B cell (primary cell): ENCODE results near the gene EHD2. TPM values are rescaled to one million over a fixed set of nuclear protein-coding genes. Genes with fewer than 3 reads are reported as not detected.

Source experiments
- ATAC-seq: fragments of 200-7000 bp; cut with Tn5 transposase; one replicate; pipeline ENCODE4 v1.10.0; 2021; ENCODE audit warnings: low read depth, mild to moderate bottlenecking, moderate number of reproducible peaks, moderate library complexity
- CTCF ChIA-PET: fragments of 350-600 bp; sonication (Branson Sonifier 250); formaldehyde crosslinking; loops from one replicate; lab custom pipeline; 2021; ENCODE audit warnings: antibody characterized with exemption, inconsistent platforms; lab: Charles Lee
- POLR2A ChIA-PET: fragments of 350-600 bp; sonication (Branson Sonifier 250); formaldehyde crosslinking; loops from one replicate; lab custom pipeline; 2021; ENCODE audit warnings: antibody characterized with exemption; lab: Charles Lee
- DNase-seq: peaks from one replicate; pipeline ENCODE4 v3.0.0; 2013
- H2AFZ ChIP-seq: 2 replicates; pipeline ENCODE4 v1.6.1; 2012; ENCODE audit warnings: mild to moderate bottlenecking, low read depth, low read length; ENCODE audit not compliant: insufficient read depth, poor library complexity, severe bottlenecking
- H3K27ac ChIP-seq, 2 donors: 1 replicate in 1 of 2; 2 replicates in 1 of 2; pipeline ENCODE4 v1.5.1; 2012 to 2013; ENCODE audit warnings: low read length in 2 of 2, mild to moderate bottlenecking in 2 of 2, moderate library complexity in 1 of 2
- H3K27me3 ChIP-seq, 4 experiments: fragments of 200-600 bp in 1 of 4; sonication (generic) in 1 of 4; replicated peaks in 1 of 4; 1 replicate in 2 of 4; 2 replicates in 2 of 4; pipeline versions ENCODE4 v1.6.1 to v1.7.0; 2013 to 2016; ENCODE audit warnings: low read length in 3 of 4, mild to moderate bottlenecking in 2 of 4, mixed read lengths in 1 of 4, moderate library complexity in 1 of 4; ENCODE audit not compliant: insufficient read depth in 4 of 4, control insufficient read depth in 3 of 4; ENCODE audit errors: control extremely low read depth in 1 of 4
- H3K36me3 ChIP-seq, 2 experiments: replicated peaks in 1 of 2; 1 replicate in 1 of 2; 2 replicates in 1 of 2; pipeline versions ENCODE4 v1.6.1 to v1.7.1; 2013; ENCODE audit warnings: low read length in 1 of 2; ENCODE audit not compliant: insufficient read depth in 2 of 2, control insufficient read depth in 1 of 2; ENCODE audit errors: control extremely low read depth in 1 of 2, extremely low read depth in 1 of 2
- H3K4me1 ChIP-seq, 2 donors: fragments of 200-600 bp in 1 of 2; sonication (generic) in 1 of 2; 1 replicate in 1 of 2; 2 replicates in 1 of 2; pipeline versions ENCODE4 v1.5.1 to v1.6.1; 2013 to 2017; ENCODE audit warnings: low read length in 2 of 2; ENCODE audit not compliant: control insufficient read depth in 2 of 2, insufficient read depth in 2 of 2
- H3K4me2 ChIP-seq: replicated peaks from 2 replicates; pipeline ENCODE3; 2012; ENCODE audit warnings: mild to moderate bottlenecking, low read depth, low read length; ENCODE audit not compliant: poor library complexity, severe bottlenecking
- H3K4me3 ChIP-seq, 5 experiments: fragments of 200-600 bp in 1 of 5; sonication (generic) in 1 of 5; 1 replicate in 3 of 5; 2 replicates in 2 of 5; pipeline versions ENCODE4 v1.5.1 to v1.7.0; 2011 to 2016; ENCODE audit warnings: low read length in 4 of 5, mild to moderate bottlenecking in 4 of 5, low read depth in 2 of 5, control low read depth in 1 of 5, moderate library complexity in 1 of 5; ENCODE audit not compliant: insufficient read depth in 1 of 5; ENCODE audit errors: control extremely low read depth in 1 of 5, extremely low read depth in 1 of 5
- H3K79me2 ChIP-seq: fragments of 200-600 bp; sonication (generic); one replicate; pipeline ENCODE4 v1.6.0; 2016; ENCODE audit warnings: low read length; ENCODE audit not compliant: control insufficient read depth, insufficient read depth
- H3K9ac ChIP-seq: fragments of 200-600 bp; sonication (generic); 2 replicates; pipeline ENCODE4 v1.6.1; 2017; ENCODE audit warnings: mild to moderate bottlenecking, low read length, moderate library complexity
- H3K9me3 ChIP-seq, 3 donors: one replicate each; pipeline versions ENCODE4 v1.6.1 to v1.7.1; 2013; ENCODE audit warnings: low read length in 2 of 3; ENCODE audit not compliant: control insufficient read depth in 2 of 3, insufficient read depth in 1 of 3; ENCODE audit errors: control extremely low read depth in 1 of 3
- H4K20me1 ChIP-seq: 2 replicates; pipeline ENCODE4 v1.6.0; 2012; ENCODE audit warnings: mild to moderate bottlenecking, low read length; ENCODE audit not compliant: insufficient read depth, control insufficient read depth, poor library complexity, severe bottlenecking
- H3K27ac Mint-ChIP-seq: one replicate; pipeline ENCODE4 v1.8.0; 2021; ENCODE audit warnings: mixed read lengths
- H3K27me3 Mint-ChIP-seq: one replicate; pipeline ENCODE4 v1.8.0; 2021; ENCODE audit warnings: mixed read lengths
- H3K4me1 Mint-ChIP-seq: one replicate; pipeline ENCODE4 v1.8.0; 2021; ENCODE audit warnings: mixed read lengths
- H3K4me3 Mint-ChIP-seq: one replicate; pipeline ENCODE4 v1.8.0; 2021; ENCODE audit warnings: mixed read lengths
- H3K9me3 Mint-ChIP-seq: one replicate; pipeline ENCODE4 v1.8.0; 2022; ENCODE audit warnings: mixed read lengths; ENCODE audit not compliant: insufficient read depth
- EZH2 ChIP-seq: IDR thresholded peaks from 2 replicates; pipeline ENCODE4 v1.6.1; 2012; ENCODE audit warnings: borderline replicate concordance, low read depth, mild to moderate bottlenecking, moderate library complexity, low read length; ENCODE audit not compliant: insufficient read depth, poor library complexity, severe bottlenecking
- WGBS: methylation state at CpG from one replicate; pipeline ENCODE4 v1.1.5; 2013; ENCODE audit warnings: missing lambda C conversion rate; ENCODE audit not compliant: insufficient coverage; 5-methylcytosine and 5-hydroxymethylcytosine counted together
- intact Hi-C: fragments of 100-400 bp; cut with micrococcal nuclease; formaldehyde crosslinking; loops from one replicate; pipeline ENCODE4 v1.10.0; 2022
- polyA plus RNA-seq: library from polyadenylated mRNA; depleted of rRNA; stranded (reverse); fragments of >200 nt; gene quantifications from 2 replicates; pipeline ENCODE4 v1.2.3, GENCODE V29; 2012
- total RNA-seq, 2 donors: library from RNA; stranded (reverse); fragments of 120-200 nt in 1 of 2; gene quantifications; 1 replicate in 1 of 2; 2 replicates in 1 of 2; pipeline versions ENCODE4 v1.2.3 to v1.2.4, GENCODE V29; 2013 to 2022
- TF ChIP-seq, protein P1 (sequence below): fragments of 200-600 bp; IDR thresholded peaks from one replicate; pipeline ENCODE4 v1.8.0; 2022; ENCODE audit warnings: antibody characterized with exemption, mild to moderate bottlenecking

EHD2 gene
- total and polyA plus RNA-seq, 2 donors (not counting 1 experiment from before 2014, with no cell fraction given), result not detected

DNA sequence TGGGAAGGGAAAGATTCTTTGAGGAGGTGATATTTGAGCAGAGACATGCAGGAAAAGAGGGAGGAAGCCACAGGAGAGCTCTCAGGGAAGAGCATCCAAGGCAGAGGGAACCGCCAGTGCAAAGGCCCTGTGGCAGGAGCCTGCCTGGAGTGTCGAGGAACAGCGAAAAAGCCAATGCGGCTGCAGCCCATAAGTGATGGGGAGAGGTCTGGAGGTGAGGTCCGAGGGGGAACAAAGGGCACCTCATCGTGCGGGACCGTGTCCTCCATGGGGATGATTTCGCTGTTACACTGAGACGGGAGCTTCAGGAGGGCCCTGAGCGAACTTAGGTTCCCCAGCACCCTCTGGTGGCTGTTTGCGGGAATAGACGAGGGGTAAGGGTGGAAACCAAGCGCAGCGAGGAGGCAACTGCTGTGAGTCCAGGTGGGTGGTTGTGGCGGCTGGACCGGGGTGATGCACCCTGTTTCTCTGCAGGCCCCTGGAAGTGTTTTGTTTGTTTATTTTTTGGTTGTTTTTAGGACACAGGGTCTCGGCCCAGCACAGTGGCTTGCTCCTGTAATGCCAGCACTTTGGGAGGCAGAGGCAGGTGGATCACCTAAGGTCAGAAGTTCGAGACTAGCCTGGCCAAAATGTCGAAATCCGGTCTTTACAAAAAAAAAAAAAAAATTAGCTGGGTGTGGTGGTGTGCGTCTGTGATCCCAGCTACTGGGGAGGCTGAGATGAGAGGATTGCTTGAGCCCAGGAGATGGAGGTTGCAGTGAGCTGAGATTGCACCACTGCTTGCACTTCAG is 5.9 kb upstream of the EHD2 start:
- intact Hi-C loops, result loop anchor here (1.0 to 2.0 kb wide), 2 partner anchors 35 to 271 kb away; no protein-coding TSS in a partner anchor
- Mint-ChIP-seq H3K27ac (no peak overlapping the region), H3K4me1 (no peaks in the 10 kb centered on the region), H3K4me3 (no peak overlapping the region), H3K9me3 (no peaks in the 10 kb centered on the region), H3K27me3 (peaks cover 16% of the 10 kb centered on the region)
- Histone ChIP-seq H3K4me3 (no peak overlapping the region), H3K9me3 (peaks cover 0 to 6% (median 0%) of the 10 kb centered on the region in 3 donors), H3K4me2 (no peak overlapping the region), H3K27ac (no peak overlapping the region), H4K20me1 (no peaks in the 10 kb centered on the region), H3K79me2 (no peaks in the 10 kb centered on the region), H3K4me1 (no peaks in the 10 kb centered on the region), H3K36me3 (peaks cover 0 to 6% of the 10 kb centered on the region in 2 experiments), H3K27me3 (peaks cover 0 to 10% (median 6%) of the 10 kb centered on the region in 4 experiments), H2AFZ (no peak overlapping the region), H3K9ac (no peak overlapping the region)
- CTCF ChIA-PET, result interaction anchor here (0.6 to 9.3 kb wide), 10 partner anchors 8 to 547 kb away, joined by 3 to 175 read pairs (median 3); no protein-coding TSS in a partner anchor
- peak; percentile 73 for ATAC-seq
- TF ChIP-seq, protein P1, sequence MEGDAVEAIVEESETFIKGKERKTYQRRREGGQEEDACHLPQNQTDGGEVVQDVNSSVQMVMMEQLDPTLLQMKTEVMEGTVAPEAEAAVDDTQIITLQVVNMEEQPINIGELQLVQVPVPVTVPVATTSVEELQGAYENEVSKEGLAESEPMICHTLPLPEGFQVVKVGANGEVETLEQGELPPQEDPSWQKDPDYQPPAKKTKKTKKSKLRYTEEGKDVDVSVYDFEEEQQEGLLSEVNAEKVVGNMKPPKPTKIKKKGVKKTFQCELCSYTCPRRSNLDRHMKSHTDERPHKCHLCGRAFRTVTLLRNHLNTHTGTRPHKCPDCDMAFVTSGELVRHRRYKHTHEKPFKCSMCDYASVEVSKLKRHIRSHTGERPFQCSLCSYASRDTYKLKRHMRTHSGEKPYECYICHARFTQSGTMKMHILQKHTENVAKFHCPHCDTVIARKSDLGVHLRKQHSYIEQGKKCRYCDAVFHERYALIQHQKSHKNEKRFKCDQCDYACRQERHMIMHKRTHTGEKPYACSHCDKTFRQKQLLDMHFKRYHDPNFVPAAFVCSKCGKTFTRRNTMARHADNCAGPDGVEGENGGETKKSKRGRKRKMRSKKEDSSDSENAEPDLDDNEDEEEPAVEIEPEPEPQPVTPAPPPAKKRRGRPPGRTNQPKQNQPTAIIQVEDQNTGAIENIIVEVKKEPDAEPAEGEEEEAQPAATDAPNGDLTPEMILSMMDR, result peak; percentile 69
- no peak for TF ChIP-seq EZH2
- 26% methylated on average over 22 of the region's 22 CpGs for WGBS
- POLR2A ChIA-PET, result interaction anchor here (0.5 to 0.6 kb wide), 2 partner anchors 12 to 358 kb away, joined by 3 to 7 read pairs; partner anchors contain the start of gene DHX34
- peak; percentile 73 for DNase-seq
